ENCODE results near the gene EPB42.

GRCh38 chr15:43266386-43266785 is 45.6 kb upstream of the EPB42 start:
- TF ChIP-seq CTCF (IDR thresholded peaks at IDR 0.05) (no peak), POLR2A (IDR thresholded peaks at IDR 0.05) (no peak)

Measured in thyroid gland (tissue), 4 donors.